ENCODE results near the gene SLC4A3. TPM values are rescaled to one million over a fixed set of nuclear protein-coding genes. Genes with fewer than 3 reads are reported as not detected.
A peak's percentile ranks its signal among the peaks of the same experiment; 100 is the strongest.

Gene SLC4A3
- total RNA-seq, 1 experiment from 2014 or later: not detected

GRCh38 chr2:219596954-219597551 lies 30.4 kb upstream of the SLC4A3 start:
- Histone ChIP-seq H3K9ac (ENCODE audit: low read length) (peak overlapping the region; percentile 91), H3K4me1 (ENCODE audit: low read length) (peaks cover 21% of the 10 kb centered on the region), H3K27me3 (ENCODE audit: low read length) (no peaks in the 10 kb centered on the region), H3K4me3 (ENCODE audit: low read length) (peak overlapping the region; percentile 69), H3K36me3 (ENCODE audit: insufficient read depth, low read length) (no peaks in the 10 kb centered on the region), H2AFZ (ENCODE audit: low read length) (peak overlapping the region; percentile 58), H3K9me2 (replicated peaks; ENCODE audit: insufficient read depth, low read length) (no peaks in the 10 kb centered on the region), H3K9me3 (ENCODE audit: low read length) (no peaks in the 10 kb centered on the region), H3K27ac (ENCODE audit: low read length) (peak overlapping the region; percentile 64), H3K79me2 (ENCODE audit: low read length) (peaks cover 11% of the 10 kb centered on the region), H3K4me2 (ENCODE audit: low read depth, low read length, poor library complexity, severe bottlenecking) (peak overlapping the region; percentile 95), H4K20me1 (ENCODE audit: insufficient read depth, low read depth, low read length) (no peaks in the 10 kb centered on the region)
- DNase-seq: no peak

- H3K9ac ChIP-seq (ENCODE audit: low read length): peak within 1 kb of the TSS; percentile 91
- no peaks in the 10 kb centered on the region for H3K9me3 ChIP-seq (ENCODE audit: low read length)
- H3K79me2 ChIP-seq (ENCODE audit: low read length): peaks cover 11% of the 10 kb centered on the region
- peak within 1 kb of the TSS; percentile 58 for H2AFZ ChIP-seq (ENCODE audit: low read length)
- H3K4me3 ChIP-seq (ENCODE audit: low read length): peak within 1 kb of the TSS; percentile 69
- peaks cover 21% of the 10 kb centered on the region for H3K4me1 ChIP-seq (ENCODE audit: low read length)
- H3K27me3 ChIP-seq (ENCODE audit: low read length): no peaks in the 10 kb centered on the region
- no peaks in the 10 kb centered on the region for H3K36me3 ChIP-seq (ENCODE audit: insufficient read depth, low read length)
- no peaks in the 10 kb centered on the region for H4K20me1 ChIP-seq (ENCODE audit: insufficient read depth, low read depth, low read length)
- DNase-seq: peak; percentile 98
- H3K9me2 ChIP-seq (replicated peaks; ENCODE audit: insufficient read depth, low read length): no peaks in the 10 kb centered on the region
- peak within 1 kb of the TSS; percentile 95 for H3K4me2 ChIP-seq (ENCODE audit: low read depth, low read length, poor library complexity, severe bottlenecking)
- peak within 1 kb of the TSS; percentile 64 for H3K27ac ChIP-seq (ENCODE audit: low read length)
These were observed 29.7 kb upstream of the SLC4A3 start, which contains the start of gene STK11IP for GRCh38 chr2:219597552-219598307. TSS of gene STK11IP (plus strand) at chr2:219597857. CDS start at chr2:219598120, 263 bp downstream.

- Histone ChIP-seq H3K9ac (ENCODE audit: low read length) (peak overlapping the region; percentile 91), H3K9me3 (ENCODE audit: low read length) (no peaks in the 10 kb centered on the region), H3K36me3 (ENCODE audit: insufficient read depth, low read length) (no peaks in the 10 kb centered on the region), H4K20me1 (ENCODE audit: insufficient read depth, low read depth, low read length) (no peaks in the 10 kb centered on the region), H3K4me1 (ENCODE audit: low read length) (peaks cover 21% of the 10 kb centered on the region), H3K79me2 (ENCODE audit: low read length) (peaks cover 11% of the 10 kb centered on the region), H3K4me3 (ENCODE audit: low read length) (peak overlapping the region; percentile 69), H3K9me2 (replicated peaks; ENCODE audit: insufficient read depth, low read length) (no peaks in the 10 kb centered on the region), H3K27ac (ENCODE audit: low read length) (no peak overlapping the region), H3K4me2 (ENCODE audit: low read depth, low read length, poor library complexity, severe bottlenecking) (peak overlapping the region; percentile 95), H3K27me3 (ENCODE audit: low read length) (no peaks in the 10 kb centered on the region), H2AFZ (ENCODE audit: low read length) (peak overlapping the region; percentile 58; the same call in 1 of the 2 replicates)
- no peak for DNase-seq
These were observed 28.9 kb upstream of the SLC4A3 start for GRCh38 chr2:219598308-219599078.

GRCh38 chr2:219603771-219604170 lies 23.7 kb upstream of the SLC4A3 start:
- H3K27me3 ChIP-seq (ENCODE audit: low read length): no peaks in the 10 kb centered on the region
- H3K9ac ChIP-seq (ENCODE audit: low read length): no peak overlapping the region
- H4K20me1 ChIP-seq (ENCODE audit: insufficient read depth, low read depth, low read length): no peaks in the 10 kb centered on the region
- H3K4me2 ChIP-seq (ENCODE audit: low read depth, low read length, poor library complexity, severe bottlenecking): no peak overlapping the region
- H2AFZ ChIP-seq (ENCODE audit: low read length): no peak overlapping the region
- H3K79me2 ChIP-seq (ENCODE audit: low read length): peaks cover 5% of the 10 kb centered on the region
- no peaks in the 10 kb centered on the region for H3K9me3 ChIP-seq (ENCODE audit: low read length)
- H3K4me3 ChIP-seq (ENCODE audit: low read length): no peak overlapping the region
- H3K27ac ChIP-seq (ENCODE audit: low read length): no peak overlapping the region
- no peak for DNase-seq
- 0 out of 2 replicates have a peak, but pooled peaks cover 3% of the 10 kb centered on the region for H3K36me3 ChIP-seq (ENCODE audit: insufficient read depth, low read length)
- H3K4me1 ChIP-seq (ENCODE audit: low read length): peaks cover 6% of the 10 kb centered on the region
- H3K9me2 ChIP-seq (replicated peaks; ENCODE audit: insufficient read depth, low read length): no peaks in the 10 kb centered on the region

GRCh38 chr2:219605607-219605954 lies 21.8 kb upstream of the SLC4A3 start:
- H2AFZ ChIP-seq (ENCODE audit: low read length): no peak overlapping the region
- no peaks in the 10 kb centered on the region for H3K27me3 ChIP-seq (ENCODE audit: low read length)
- no peaks in the 10 kb centered on the region for H3K9me2 ChIP-seq (replicated peaks; ENCODE audit: insufficient read depth, low read length)
- no peaks in the 10 kb centered on the region for H3K79me2 ChIP-seq (ENCODE audit: low read length)
- H3K27ac ChIP-seq (ENCODE audit: low read length): no peak overlapping the region
- H3K9ac ChIP-seq (ENCODE audit: low read length): no peak overlapping the region
- H3K36me3 ChIP-seq (ENCODE audit: insufficient read depth, low read length): 0 out of 2 replicates have a peak, but pooled peaks cover 3% of the 10 kb centered on the region
- H4K20me1 ChIP-seq (ENCODE audit: insufficient read depth, low read depth, low read length): no peaks in the 10 kb centered on the region
- H3K4me1 ChIP-seq (ENCODE audit: low read length): no peaks in the 10 kb centered on the region
- H3K9me3 ChIP-seq (ENCODE audit: low read length): no peaks in the 10 kb centered on the region
- DNase-seq: no peak
- H3K4me2 ChIP-seq (ENCODE audit: low read depth, low read length, poor library complexity, severe bottlenecking): no peak overlapping the region
- no peak overlapping the region for H3K4me3 ChIP-seq (ENCODE audit: low read length)

GRCh38 chr2:219607931-219608330 lies 19.5 kb upstream of the SLC4A3 start:
- no peaks in the 10 kb centered on the region for H3K9me3 ChIP-seq (ENCODE audit: low read length)
- no peak overlapping the region for H3K4me3 ChIP-seq (ENCODE audit: low read length)
- H3K4me1 ChIP-seq (ENCODE audit: low read length): peaks cover 9% of the 10 kb centered on the region
- no peak overlapping the region for H2AFZ ChIP-seq (ENCODE audit: low read length)
- H3K27me3 ChIP-seq (ENCODE audit: low read length): no peaks in the 10 kb centered on the region
- no peak overlapping the region for H3K4me2 ChIP-seq (ENCODE audit: low read depth, low read length, poor library complexity, severe bottlenecking)
- no peaks in the 10 kb centered on the region for H3K9me2 ChIP-seq (replicated peaks; ENCODE audit: insufficient read depth, low read length)
- no peaks in the 10 kb centered on the region for H3K79me2 ChIP-seq (ENCODE audit: low read length)
- no peak for DNase-seq
- H3K9ac ChIP-seq (ENCODE audit: low read length): no peak overlapping the region
- 0 out of 2 replicates have a peak, but pooled peaks cover 3% of the 10 kb centered on the region for H3K36me3 ChIP-seq (ENCODE audit: insufficient read depth, low read length)
- H4K20me1 ChIP-seq (ENCODE audit: insufficient read depth, low read depth, low read length): no peaks in the 10 kb centered on the region
- H3K27ac ChIP-seq (ENCODE audit: low read length): no peak overlapping the region

GRCh38 chr2:219608399-219608964 lies 18.9 kb upstream of the SLC4A3 start:
- peaks cover 11% of the 10 kb centered on the region for H3K4me1 ChIP-seq (ENCODE audit: low read length)

More at GRCh38 chr2:219608399-219608964, 18.9 kb upstream of the SLC4A3 start:
- H3K4me3 ChIP-seq (ENCODE audit: low read length): no peak overlapping the region
- DNase-seq: no peak
- no peak overlapping the region for H3K27ac ChIP-seq (ENCODE audit: low read length)
- no peak overlapping the region for H3K9ac ChIP-seq (ENCODE audit: low read length)
- H3K27me3 ChIP-seq (ENCODE audit: low read length): no peaks in the 10 kb centered on the region
- no peaks in the 10 kb centered on the region for H4K20me1 ChIP-seq (ENCODE audit: insufficient read depth, low read depth, low read length)
- H3K36me3 ChIP-seq (ENCODE audit: insufficient read depth, low read length): 0 out of 2 replicates have a peak, but pooled peaks cover 3% of the 10 kb centered on the region
- H2AFZ ChIP-seq (ENCODE audit: low read length): no peak overlapping the region
- no peaks in the 10 kb centered on the region for H3K9me3 ChIP-seq (ENCODE audit: low read length)
- H3K4me2 ChIP-seq (ENCODE audit: low read depth, low read length, poor library complexity, severe bottlenecking): no peak overlapping the region
- no peaks in the 10 kb centered on the region for H3K9me2 ChIP-seq (replicated peaks; ENCODE audit: insufficient read depth, low read length)
- no peaks in the 10 kb centered on the region for H3K79me2 ChIP-seq (ENCODE audit: low read length)
